ENCODE data around the gene SREBF2. TPM values are rescaled to one million over a fixed set of nuclear protein-coding genes. Genes with fewer than 3 reads are reported as not detected.

Gene SREBF2
- total and polyA plus RNA-seq, 2 of the 8 experiments (the other 6 are each of a cell fraction or from before 2014, with no cell fraction given) = 125 to 144 TPM

DNA sequence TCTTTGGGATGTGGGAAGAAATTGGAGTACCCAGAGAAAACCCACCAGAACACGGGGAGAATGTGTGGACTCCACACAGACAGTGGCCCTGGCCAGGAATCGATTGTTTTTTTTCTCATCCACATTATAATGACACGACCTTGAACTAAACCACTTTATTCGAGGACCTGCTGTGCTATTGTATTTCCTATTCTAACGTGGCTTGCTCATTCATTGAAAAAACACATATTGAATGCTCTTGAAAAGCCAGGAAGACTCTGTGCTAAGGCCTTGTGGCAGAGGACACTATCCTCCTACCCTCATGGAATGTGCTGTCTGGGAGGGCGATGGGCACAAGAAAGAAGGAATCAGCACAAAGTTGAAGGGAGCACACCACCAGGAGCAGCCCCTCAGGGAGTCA is 9.1 kb upstream of the SREBF2 start:
- TF ChIP-seq CHD1 (IDR thresholded peaks at IDR 0.05; ENCODE audit: low read depth, low read length) = no peak
- no peak for TF ChIP-seq TAF1 (IDR thresholded peaks at IDR 0.05; ENCODE audit: low read depth, low read length)
- no peak for TF ChIP-seq SP2 (IDR thresholded peaks at IDR 0.05; ENCODE audit: low read length)
- TF ChIP-seq CHD2 (IDR thresholded peaks at IDR 0.05; ENCODE audit: low read length) = no peak
- TF ChIP-seq EGR1 (IDR thresholded peaks at IDR 0.05; ENCODE audit: borderline replicate concordance, low read depth, low read length) = no peak
- TF ChIP-seq, protein P1, sequence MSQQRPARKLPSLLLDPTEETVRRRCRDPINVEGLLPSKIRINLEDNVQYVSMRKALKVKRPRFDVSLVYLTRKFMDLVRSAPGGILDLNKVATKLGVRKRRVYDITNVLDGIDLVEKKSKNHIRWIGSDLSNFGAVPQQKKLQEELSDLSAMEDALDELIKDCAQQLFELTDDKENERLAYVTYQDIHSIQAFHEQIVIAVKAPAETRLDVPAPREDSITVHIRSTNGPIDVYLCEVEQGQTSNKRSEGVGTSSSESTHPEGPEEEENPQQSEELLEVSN (IDR thresholded peaks at IDR 0.05) = no peak
- TF ChIP-seq TEAD4 (IDR thresholded peaks at IDR 0.05; ENCODE audit: low read depth, low read length) = no peak
- no peak for TF ChIP-seq JUN (IDR thresholded peaks at IDR 0.05; ENCODE audit: low read depth, low read length)
- TF ChIP-seq EZH2 (IDR thresholded peaks at IDR 0.05; ENCODE audit: low read depth, low read length, severe bottlenecking) = no peak
- TF ChIP-seq GABPA (IDR thresholded peaks at IDR 0.05; ENCODE audit: borderline replicate concordance, insufficient read depth, low read length) = no peak
- no peak for TF ChIP-seq CREB1 (IDR thresholded peaks at IDR 0.05)
- no peak for TF ChIP-seq SRF (IDR thresholded peaks at IDR 0.05; ENCODE audit: low read depth, low read length)
- TF ChIP-seq POU5F1 (IDR thresholded peaks at IDR 0.05; ENCODE audit: low read depth, low read length) = no peak
- Histone ChIP-seq H3K79me2 (ENCODE audit: control insufficient read depth in 1 of 2, insufficient read depth in 2 of 2, low read length in 2 of 2) (no peaks in the 10 kb centered on the region), H4K8ac (ENCODE audit: extremely low read depth, insufficient read depth, low read length) (no peak overlapping the region), H3K4me3 (ENCODE audit: extremely low read depth in 1 of 4, insufficient read depth in 2 of 4, low read depth in 3 of 4, low read length in 4 of 4) (no peak overlapping the region), H2BK120ac (replicated peaks; ENCODE audit: low read depth, low read length) (no peak overlapping the region), H3K23ac (ENCODE audit: insufficient read length) (no peak overlapping the region), H3K36me3 (ENCODE audit: control insufficient read depth in 2 of 4, insufficient read depth in 4 of 4, low read length in 3 of 4) (peaks cover 0 to 4% (median 3%) of the 10 kb centered on the region in 4 experiments; a peak in 2 of 8 replicates), H4K20me1 (replicated peaks in 1 of 2; ENCODE audit: control insufficient read depth in 1 of 2, insufficient read depth in 2 of 2, low read length in 2 of 2) (peaks cover 0 to 8% of the 10 kb centered on the region in 2 experiments), H4K91ac (replicated peaks; ENCODE audit: insufficient read length, low read length) (no peak overlapping the region), H3K9me3 (ENCODE audit: insufficient read depth in 2 of 2, low read depth in 1 of 2, low read length in 1 of 2) (no peaks in the 10 kb centered on the region), H2BK15ac (ENCODE audit: low read length) (no peak overlapping the region), H3K9ac (replicated peaks in 1 of 4; ENCODE audit: extremely low read depth in 1 of 4, low read depth in 3 of 4, low read length in 3 of 4) (no peak overlapping the region; a peak in 1 of 7 replicates), H3K27ac (ENCODE audit: low read depth, low read length) (no peak overlapping the region), H3K23me2 (ENCODE audit: low read depth, low read length) (no peaks in the 10 kb centered on the region), H3K4me1 (replicated peaks in 1 of 4; ENCODE audit: control insufficient read depth in 3 of 4, insufficient read depth in 4 of 4, low read length in 3 of 4) (peaks cover 2 to 11% (median 6%) of the 10 kb centered on the region in 4 experiments), H3K56ac (replicated peaks; ENCODE audit: insufficient read length, low read depth, low read length) (no peak overlapping the region), H2BK5ac (ENCODE audit: low read depth, low read length) (peak overlapping the region; percentile 79; the same call in 1 of the 2 replicates), H2AK5ac (ENCODE audit: low read depth, low read length) (peak overlapping the region; percentile 93), H3K4me2 (ENCODE audit: insufficient read depth in 1 of 2, low read depth in 2 of 2, low read length in 2 of 2) (no peak overlapping the region), H2AFZ (ENCODE audit: low read length) (no peak overlapping the region), H3K4ac (replicated peaks; ENCODE audit: insufficient read length, low read depth, low read length) (no peak overlapping the region), H3K14ac (ENCODE audit: insufficient read length) (no peak overlapping the region), H2BK12ac (ENCODE audit: low read depth, low read length) (0 out of 2 replicates have a peak overlapping the region, but pooled peaks have one; percentile 39), H3K79me1 (ENCODE audit: low read depth, low read length) (peaks cover 8% of the 10 kb centered on the region), H4K5ac (ENCODE audit: insufficient read length, low read depth, low read length) (no peak overlapping the region), H3K27me3 (replicated peaks in 1 of 4; ENCODE audit: control insufficient read depth in 3 of 4, extremely low read depth in 1 of 4, insufficient read depth in 3 of 4, low read length in 3 of 4) (no peaks in the 10 kb centered on the region; a peak in 1 of 7 replicates), H2BK20ac (ENCODE audit: low read length) (no peak overlapping the region), H3K18ac (ENCODE audit: extremely low read depth, low read length) (no peak overlapping the region; the same call in 1 of the 2 replicates)
- peak; percentile 36 for FAIRE-seq
- CTCF ChIA-PET (ENCODE audit: partially characterized antibody) = interaction anchor here (1.1 kb wide), 1 partner anchor 22 kb away, joined by 3 read pairs; no protein-coding TSS in a partner anchor
- no peak for DNase-seq (ENCODE audit: low read depth in 1 of 2, low spot score in 2 of 2)
- WGBS, 2 experiments (ENCODE audit: extremely low coverage in 1 of 2, insufficient coverage in 1 of 2, insufficient read length in 1 of 2, insufficient replicate concordance in 2 of 2, low coverage in 1 of 2, low lambda C conversion rate in 2 of 2, missing lambda C conversion rate in 1 of 2) = 75% methylated on average over 6 of the region's 6 CpGs; no CpG with 5 or more reads in 1 of the 2 experiments
- POLR2A ChIA-PET (ENCODE audit: partially characterized antibody) = interaction anchor here (1.1 kb wide), 1 partner anchor 23 kb away, joined by 4 read pairs; the partner anchor contains the start of gene CCDC134

All from H1 (cell line).